Esophagus muscularis mucosa (tissue), 3 donors: ENCODE data around the gene IL4R.

Experiments
- POLR2AphosphoS5 ChIP-seq, 2 donors: sonication (generic); formaldehyde crosslinking; IDR thresholded peaks; one replicate each; pipeline ENCODE4 v1.6.1; 2017; ENCODE audit warnings: antibody characterized with exemption in 2 of 2
- TF ChIP-seq, protein P1 (sequence below), 3 experiments: fragments of 200-600 bp in 2 of 3; fragments of 450-650 bp in 1 of 3; sonication (generic) in 2 of 3; IDR thresholded peaks; one replicate each; pipeline ENCODE4 v1.5.1; 2017 to 2019; ENCODE audit warnings: antibody characterized with exemption in 3 of 3, mild to moderate bottlenecking in 2 of 3, moderate library complexity in 1 of 3

- TF ChIP-seq, protein P1, sequence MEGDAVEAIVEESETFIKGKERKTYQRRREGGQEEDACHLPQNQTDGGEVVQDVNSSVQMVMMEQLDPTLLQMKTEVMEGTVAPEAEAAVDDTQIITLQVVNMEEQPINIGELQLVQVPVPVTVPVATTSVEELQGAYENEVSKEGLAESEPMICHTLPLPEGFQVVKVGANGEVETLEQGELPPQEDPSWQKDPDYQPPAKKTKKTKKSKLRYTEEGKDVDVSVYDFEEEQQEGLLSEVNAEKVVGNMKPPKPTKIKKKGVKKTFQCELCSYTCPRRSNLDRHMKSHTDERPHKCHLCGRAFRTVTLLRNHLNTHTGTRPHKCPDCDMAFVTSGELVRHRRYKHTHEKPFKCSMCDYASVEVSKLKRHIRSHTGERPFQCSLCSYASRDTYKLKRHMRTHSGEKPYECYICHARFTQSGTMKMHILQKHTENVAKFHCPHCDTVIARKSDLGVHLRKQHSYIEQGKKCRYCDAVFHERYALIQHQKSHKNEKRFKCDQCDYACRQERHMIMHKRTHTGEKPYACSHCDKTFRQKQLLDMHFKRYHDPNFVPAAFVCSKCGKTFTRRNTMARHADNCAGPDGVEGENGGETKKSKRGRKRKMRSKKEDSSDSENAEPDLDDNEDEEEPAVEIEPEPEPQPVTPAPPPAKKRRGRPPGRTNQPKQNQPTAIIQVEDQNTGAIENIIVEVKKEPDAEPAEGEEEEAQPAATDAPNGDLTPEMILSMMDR (IDR thresholded peaks at IDR 0.05): no peak
- no peak for TF ChIP-seq POLR2AphosphoS5 (IDR thresholded peaks at IDR 0.05)
Measured at GRCh38 chr16:27340654-27341053, 26.9 kb downstream of the IL4R start.
